H9 (cell line): ENCODE data around the gene FAM53B. TPM values are rescaled to one million over a fixed set of nuclear protein-coding genes. Genes with fewer than 3 reads are reported as not detected.

Source experiments
- DNase-seq: peaks from one replicate; pipeline ENCODE4 v3.0.0-alpha.2; 2017
- H2AFZ ChIP-seq: one replicate; pipeline ENCODE4 v1.6.1; 2013; ENCODE audit warnings: mild to moderate bottlenecking, low read length, control low read depth, moderate library complexity
- H2AK5ac ChIP-seq: 2 replicates; pipeline ENCODE4 v1.6.1; 2013; ENCODE audit warnings: low read length, control low read depth, mixed read lengths; ENCODE audit not compliant: insufficient read length
- H2BK120ac ChIP-seq: one replicate; pipeline ENCODE4 v1.6.1; 2013; ENCODE audit warnings: low read depth, mild to moderate bottlenecking, low read length, control low read depth, inconsistent platforms; ENCODE audit not compliant: poor library complexity, severe bottlenecking
- H2BK12ac ChIP-seq: 2 replicates; pipeline ENCODE4 v1.6.1; 2013; ENCODE audit warnings: low read length, control low read depth, mixed read lengths, low read depth; ENCODE audit not compliant: insufficient read length
- H2BK15ac ChIP-seq: 2 replicates; pipeline ENCODE4 v1.6.1; 2013; ENCODE audit warnings: low read depth, low read length, control low read depth
- H2BK20ac ChIP-seq: one replicate; pipeline ENCODE4 v1.6.1; 2013; ENCODE audit warnings: low read depth, mild to moderate bottlenecking, low read length, control low read depth, inconsistent platforms; ENCODE audit not compliant: poor library complexity, severe bottlenecking
- H2BK5ac ChIP-seq: 2 replicates; pipeline ENCODE4 v1.6.1; 2013; ENCODE audit warnings: low read length, control low read depth, mixed read lengths; ENCODE audit not compliant: insufficient read length
- H3K14ac ChIP-seq: 2 replicates; pipeline ENCODE4 v1.6.1; 2013; ENCODE audit warnings: low read length, control low read depth; ENCODE audit not compliant: insufficient read depth
- H3K18ac ChIP-seq: 2 replicates; pipeline ENCODE4 v1.6.1; 2013; ENCODE audit warnings: low read depth, mild to moderate bottlenecking, mixed read lengths, low read length, control low read depth; ENCODE audit not compliant: insufficient read length
- H3K23ac ChIP-seq: 2 replicates; pipeline ENCODE4 v1.6.1; 2013; ENCODE audit warnings: low read length, control low read depth, mixed read lengths, low read depth; ENCODE audit not compliant: insufficient read length
- H3K23me2 ChIP-seq: 2 replicates; pipeline ENCODE4 v1.6.1; 2013; ENCODE audit warnings: low read depth, mild to moderate bottlenecking, mixed read lengths, low read length, control low read depth; ENCODE audit not compliant: insufficient read length, poor library complexity, severe bottlenecking
- H3K27ac ChIP-seq: 2 replicates; pipeline ENCODE4 v1.5.1; 2013; ENCODE audit warnings: low read length, control low read depth, mixed read lengths, low read depth; ENCODE audit not compliant: insufficient read length
- H3K27me3 ChIP-seq: 2 replicates; pipeline ENCODE4 v1.6.1; 2013; ENCODE audit warnings: low read length, control low read depth, inconsistent platforms; ENCODE audit not compliant: insufficient read depth
- H3K4ac ChIP-seq: 2 replicates; pipeline ENCODE4 v1.6.1; 2013; ENCODE audit warnings: low read depth, mild to moderate bottlenecking, control low read depth, inconsistent platforms, low read length, moderate library complexity
- H3K4me1 ChIP-seq: 2 replicates; pipeline ENCODE4 v1.6.1; 2013; ENCODE audit warnings: low read length, control low read depth, inconsistent platforms; ENCODE audit not compliant: insufficient read depth
- H3K4me2 ChIP-seq: 2 replicates; pipeline ENCODE4 v1.6.1; 2013; ENCODE audit warnings: low read length, control low read depth, mixed read lengths; ENCODE audit not compliant: insufficient read length, insufficient read depth
- H3K56ac ChIP-seq: 2 replicates; pipeline ENCODE4 v1.6.1; 2013; ENCODE audit warnings: low read depth, mild to moderate bottlenecking, mixed read lengths, low read length, control low read depth; ENCODE audit not compliant: insufficient read length
- H3K79me1 ChIP-seq: 2 replicates; pipeline ENCODE4 v1.6.1; 2013; ENCODE audit warnings: low read depth, mild to moderate bottlenecking, moderate library complexity, low read length, control low read depth, inconsistent platforms; ENCODE audit not compliant: insufficient read depth, poor library complexity, severe bottlenecking
- H3K79me2 ChIP-seq: 2 replicates; pipeline ENCODE4 v1.6.1; 2013; ENCODE audit warnings: low read length, control low read depth, inconsistent platforms; ENCODE audit not compliant: insufficient read depth
- H3K9ac ChIP-seq: 2 replicates; pipeline ENCODE4 v1.6.1; 2013; ENCODE audit warnings: low read length, control low read depth, mixed read lengths; ENCODE audit not compliant: insufficient read length; ENCODE audit errors: extremely low read depth
- H3K9me3 ChIP-seq: one replicate; pipeline ENCODE4 v1.6.1; 2013; ENCODE audit warnings: low read depth, low read length, inconsistent platforms; ENCODE audit not compliant: control insufficient read depth
- H3T11ph ChIP-seq: one replicate; pipeline ENCODE4 v1.6.1; 2013; ENCODE audit warnings: mild to moderate bottlenecking, low read length, control low read depth, inconsistent platforms
- H4K20me1 ChIP-seq: one replicate; pipeline ENCODE4 v1.6.1; 2013; ENCODE audit not compliant: control insufficient read depth, insufficient read length, insufficient read depth
- H4K5ac ChIP-seq: 2 replicates; pipeline ENCODE4 v1.6.1; 2013; ENCODE audit warnings: low read depth, mild to moderate bottlenecking, mixed read lengths, low read length, control low read depth; ENCODE audit not compliant: insufficient read length
- H4K8ac ChIP-seq: replicated peaks from 2 replicates; pipeline ENCODE4 v1.6.1; 2013; ENCODE audit warnings: low read length, control low read depth, mixed read lengths, low read depth; ENCODE audit not compliant: insufficient read length
- H4K91ac ChIP-seq: 2 replicates; pipeline ENCODE4 v1.6.1; 2013; ENCODE audit warnings: low read depth, mild to moderate bottlenecking, moderate library complexity, mixed read lengths, low read length, control low read depth; ENCODE audit not compliant: insufficient read length
- H3K27ac Mint-ChIP-seq, 3 experiments: 2 replicates in 2 of 3; 3 replicates in 1 of 3; pipeline ENCODE4 v1.8.0; 2020 to 2021; ENCODE audit warnings: mixed read lengths in 3 of 3, mild to moderate bottlenecking in 1 of 3, moderate library complexity in 1 of 3
- H3K27me3 Mint-ChIP-seq: 2 replicates; pipeline ENCODE4 v1.8.0; 2021; ENCODE audit warnings: low read depth, mild to moderate bottlenecking, moderate library complexity, mixed read lengths
- H3K36me3 Mint-ChIP-seq, 3 experiments: 2 replicates in 2 of 3; 3 replicates in 1 of 3; pipeline ENCODE4 v1.8.0; 2020 to 2021; ENCODE audit warnings: low read depth in 3 of 3, mixed read lengths in 3 of 3; ENCODE audit not compliant: insufficient read depth in 1 of 3
- H3K4me1 Mint-ChIP-seq, 2 experiments: 2 replicates each; pipeline ENCODE4 v1.8.0; 2020; ENCODE audit warnings: mixed read lengths in 2 of 2
- H3K4me3 Mint-ChIP-seq, 2 experiments: 2 replicates in 1 of 2; 3 replicates in 1 of 2; pipeline ENCODE4 v1.8.0; 2020 to 2021; ENCODE audit warnings: mild to moderate bottlenecking in 2 of 2, mixed read lengths in 2 of 2, moderate library complexity in 1 of 2
- H3K9me3 Mint-ChIP-seq, 2 experiments: 2 replicates in 1 of 2; 3 replicates in 1 of 2; pipeline ENCODE4 v1.8.0; 2020; ENCODE audit warnings: mild to moderate bottlenecking in 2 of 2, mixed read lengths in 2 of 2, moderate library complexity in 1 of 2
- CTCF ChIP-seq: fragments of 200-600 bp; sonication (generic); conservative IDR thresholded peaks from 3 replicates; pipeline ENCODE4 v1.8.0; 2021; ENCODE audit warnings: antibody characterized with exemption, mild to moderate bottlenecking
- WGBS: extraction: QIAGEN DNeasy Blood & Tissue Kit; methylation state at CpG from one replicate; pipeline ENCODE4 v1.1.7; 2013; ENCODE audit warnings: missing lambda C conversion rate, low lambda C conversion rate, mixed read lengths; ENCODE audit not compliant: insufficient read length; ENCODE audit errors: extremely low coverage; 5-methylcytosine and 5-hydroxymethylcytosine counted together
- total RNA-seq: library from RNA; stranded (reverse); gene quantifications from 2 replicates; pipeline ENCODE4 v1.2.1, GENCODE V29; 2021

The FAM53B gene
- total RNA-seq, 1 experiment from 2014 or later, result 11.5 TPM

DNA sequence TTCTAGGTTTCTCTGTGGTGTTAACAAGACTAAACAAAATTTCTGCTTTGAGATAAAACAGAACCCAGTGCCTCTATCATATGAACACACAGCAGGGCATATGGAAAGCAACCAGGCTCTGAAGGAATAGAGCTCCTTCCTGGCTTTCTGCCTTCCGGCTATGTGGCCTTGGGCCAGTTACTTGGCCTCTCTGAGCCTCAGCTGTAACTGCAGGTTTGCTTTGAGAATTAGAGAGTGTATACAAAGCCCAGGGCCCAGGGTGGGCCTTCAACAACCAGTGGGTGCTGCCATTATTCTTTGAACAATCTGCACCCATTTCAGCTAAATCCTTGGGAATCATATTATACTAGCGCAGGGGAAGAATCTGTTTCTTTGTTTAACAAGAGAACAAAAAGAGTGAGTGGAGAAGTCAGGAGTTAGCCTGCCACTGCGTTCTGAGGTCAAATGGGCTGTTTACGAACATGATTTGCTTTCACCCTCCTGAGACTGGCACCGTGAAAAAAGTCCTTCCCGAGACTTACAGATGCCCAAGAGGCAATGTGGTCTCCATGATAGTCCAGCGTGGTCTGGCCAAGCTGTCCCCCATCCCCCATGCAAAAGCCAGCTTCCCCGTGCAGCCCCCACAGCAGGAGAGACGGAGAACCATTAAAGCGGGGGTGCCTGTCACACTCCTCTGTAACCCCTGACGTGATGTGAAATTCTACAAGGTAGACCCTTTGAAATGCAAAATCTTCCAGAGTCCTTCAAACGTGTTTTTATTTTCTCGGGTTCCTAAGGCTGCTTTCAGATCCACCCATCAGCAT lies 4.9 kb downstream of the FAM53B start:
- no peaks in the 10 kb centered on the region; the same call in 1 of the 2 replicates for H3K79me2 ChIP-seq
- H4K8ac ChIP-seq, result no peak overlapping the region
- H2AK5ac ChIP-seq, result no peak overlapping the region
- H3K4me1 Mint-ChIP-seq, result peaks cover 61 to 67% of the 10 kb centered on the region in 2 experiments
- H3K9ac ChIP-seq, result no peak overlapping the region
- H3K9me3 Mint-ChIP-seq, result no peaks in the 10 kb centered on the region
- H4K91ac ChIP-seq, result no peak overlapping the region
- H3K9me3 ChIP-seq, result no peaks in the 10 kb centered on the region
- peaks cover 9% of the 10 kb centered on the region for H3K23me2 ChIP-seq
- no peak overlapping the region for H3T11ph ChIP-seq
- H3K27me3 Mint-ChIP-seq, result peaks cover 45% of the 10 kb centered on the region
- no peaks in the 10 kb centered on the region for H4K20me1 ChIP-seq
- no peak overlapping the region for H2BK15ac ChIP-seq
- no peak overlapping the region; a peak in 1 of 7 replicates for H3K27ac Mint-ChIP-seq
- no peak overlapping the region for H2BK120ac ChIP-seq
- H3K4me2 ChIP-seq, result peak overlapping the region; percentile 4
- H3K79me1 ChIP-seq, result no peaks in the 10 kb centered on the region
- peaks cover 18% of the 10 kb centered on the region; the same call in 1 of the 2 replicates for H3K4me1 ChIP-seq
- TF ChIP-seq CTCF, result no peak
- H3K23ac ChIP-seq, result no peak overlapping the region
- H2BK5ac ChIP-seq, result no peak overlapping the region
- H3K4ac ChIP-seq, result no peak overlapping the region
- no peak overlapping the region for H2AFZ ChIP-seq
- no peak overlapping the region for H3K18ac ChIP-seq
- no peak overlapping the region for H2BK12ac ChIP-seq
- DNase-seq, result no peak
- no peak overlapping the region for H3K14ac ChIP-seq
- no peak overlapping the region for H3K56ac ChIP-seq
- no peak overlapping the region for H2BK20ac ChIP-seq
- H3K4me3 Mint-ChIP-seq, result peak overlapping the region; percentile 14 to 54
- peaks cover 6% of the 10 kb centered on the region; the same call in 1 of the 2 replicates for H3K27me3 ChIP-seq
- WGBS, result no CpG with 5 or more reads among the region's 13 CpGs
- no peak overlapping the region for H3K27ac ChIP-seq
- H4K5ac ChIP-seq, result no peak overlapping the region
- H3K36me3 Mint-ChIP-seq, result no peaks in the 10 kb centered on the region; a peak in 1 of 7 replicates
